ENCODE measurements around the gene AATF. TPM values are rescaled to one million over a fixed set of nuclear protein-coding genes. Genes with fewer than 3 reads are reported as not detected.

AATF gene
- total RNA-seq, 1 donor from 2014 or later = 53.5 TPM

GRCh38 chr17:37098910-37099664, 150.3 kb downstream of the AATF start:
- Mint-ChIP-seq H3K4me3 (ENCODE audit: low read depth) (no peak overlapping the region), H3K27ac (peak overlapping the region; percentile 25), H3K9me3 (ENCODE audit: low read depth) (no peaks in the 10 kb centered on the region), H3K4me1 (ENCODE audit: low read depth) (peaks cover 16% of the 10 kb centered on the region), H3K27me3 (no peaks in the 10 kb centered on the region), H3K36me3 (ENCODE audit: insufficient read depth) (peaks cover 16% of the 10 kb centered on the region)
- DNase-seq (ENCODE audit: low spot score, unreplicated experiment) = no peak
- TF ChIP-seq, protein P1, sequence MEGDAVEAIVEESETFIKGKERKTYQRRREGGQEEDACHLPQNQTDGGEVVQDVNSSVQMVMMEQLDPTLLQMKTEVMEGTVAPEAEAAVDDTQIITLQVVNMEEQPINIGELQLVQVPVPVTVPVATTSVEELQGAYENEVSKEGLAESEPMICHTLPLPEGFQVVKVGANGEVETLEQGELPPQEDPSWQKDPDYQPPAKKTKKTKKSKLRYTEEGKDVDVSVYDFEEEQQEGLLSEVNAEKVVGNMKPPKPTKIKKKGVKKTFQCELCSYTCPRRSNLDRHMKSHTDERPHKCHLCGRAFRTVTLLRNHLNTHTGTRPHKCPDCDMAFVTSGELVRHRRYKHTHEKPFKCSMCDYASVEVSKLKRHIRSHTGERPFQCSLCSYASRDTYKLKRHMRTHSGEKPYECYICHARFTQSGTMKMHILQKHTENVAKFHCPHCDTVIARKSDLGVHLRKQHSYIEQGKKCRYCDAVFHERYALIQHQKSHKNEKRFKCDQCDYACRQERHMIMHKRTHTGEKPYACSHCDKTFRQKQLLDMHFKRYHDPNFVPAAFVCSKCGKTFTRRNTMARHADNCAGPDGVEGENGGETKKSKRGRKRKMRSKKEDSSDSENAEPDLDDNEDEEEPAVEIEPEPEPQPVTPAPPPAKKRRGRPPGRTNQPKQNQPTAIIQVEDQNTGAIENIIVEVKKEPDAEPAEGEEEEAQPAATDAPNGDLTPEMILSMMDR (IDR thresholded peaks at IDR 0.05; ENCODE audit: unreplicated experiment) = no peak

- Mint-ChIP-seq H3K4me1 (ENCODE audit: low read depth) (peaks cover 19% of the 10 kb centered on the region), H3K4me3 (ENCODE audit: low read depth) (no peak overlapping the region), H3K27ac (no peak overlapping the region), H3K9me3 (ENCODE audit: low read depth) (no peaks in the 10 kb centered on the region), H3K27me3 (no peaks in the 10 kb centered on the region), H3K36me3 (ENCODE audit: insufficient read depth) (peaks cover 13% of the 10 kb centered on the region)
- no peak for DNase-seq (ENCODE audit: low spot score, unreplicated experiment)
- TF ChIP-seq, protein P1 (IDR thresholded peaks at IDR 0.05; ENCODE audit: unreplicated experiment) = no peak
Observed at GRCh38 chr17:37100231-37100630, 151.5 kb downstream of the AATF start.

- Mint-ChIP-seq H3K36me3 (ENCODE audit: insufficient read depth) (peaks cover 10% of the 10 kb centered on the region), H3K9me3 (ENCODE audit: low read depth) (no peaks in the 10 kb centered on the region), H3K4me3 (ENCODE audit: low read depth) (no peak overlapping the region), H3K4me1 (ENCODE audit: low read depth) (peaks cover 27% of the 10 kb centered on the region), H3K27ac (no peak overlapping the region), H3K27me3 (no peaks in the 10 kb centered on the region)
- no peak for DNase-seq (ENCODE audit: low spot score, unreplicated experiment)
- TF ChIP-seq, protein P1 (IDR thresholded peaks at IDR 0.05; ENCODE audit: unreplicated experiment) = no peak
Observed at GRCh38 chr17:37101306-37101705, 152.6 kb downstream of the AATF start.

GRCh38 chr17:37103231-37103630, 154.5 kb downstream of the AATF start:
- Mint-ChIP-seq H3K4me1 (ENCODE audit: low read depth) (peaks cover 38% of the 10 kb centered on the region), H3K4me3 (ENCODE audit: low read depth) (no peak overlapping the region), H3K27ac (peak overlapping the region; percentile 10), H3K36me3 (ENCODE audit: insufficient read depth) (peaks cover 8% of the 10 kb centered on the region), H3K9me3 (ENCODE audit: low read depth) (no peaks in the 10 kb centered on the region), H3K27me3 (no peaks in the 10 kb centered on the region)
- no peak for DNase-seq (ENCODE audit: low spot score, unreplicated experiment)
- TF ChIP-seq, protein P1 (IDR thresholded peaks at IDR 0.05; ENCODE audit: unreplicated experiment) = no peak

- DNase-seq (ENCODE audit: low spot score, unreplicated experiment) = no peak
- no peaks in the 10 kb centered on the region for H3K27me3 Mint-ChIP-seq
- TF ChIP-seq, protein P1 (IDR thresholded peaks at IDR 0.05; ENCODE audit: unreplicated experiment) = no peak
- H3K4me3 Mint-ChIP-seq (ENCODE audit: low read depth) = no peak overlapping the region
- H3K4me1 Mint-ChIP-seq (ENCODE audit: low read depth) = peaks cover 34% of the 10 kb centered on the region
- H3K36me3 Mint-ChIP-seq (ENCODE audit: insufficient read depth) = peaks cover 10% of the 10 kb centered on the region
- peak overlapping the region; percentile 63 for H3K27ac Mint-ChIP-seq
- H3K9me3 Mint-ChIP-seq (ENCODE audit: low read depth) = no peaks in the 10 kb centered on the region
Observed at GRCh38 chr17:37106049-37106448, 157.3 kb downstream of the AATF start.

Small RNA genes lying within 50 kb of the gene (microRNA-seq; reads per million reads assigned to microRNA genes)
- gene MIR2909 (ENCODE audit: borderline number of aligned reads, unreplicated experiment) = not detected

Other genes starting within 250 kb of the AATF start
- 1.8 and 2.0 TPM in 2 replicates for gene LHX1, start 11.5 kb upstream of the AATF start, total RNA-seq